GM06990 (cell line): ENCODE data around the gene RCOR1.
A peak's percentile ranks its signal among the peaks of the same experiment; 100 is the strongest.

Experiments used
- DNase-seq: peaks from one replicate; pipeline ENCODE4 v3.0.0-alpha.2; 2011; ENCODE audit not compliant: insufficient read length; ENCODE audit errors: extremely low read depth
- H3K27me3 ChIP-seq: replicated peaks from 2 replicates; pipeline ENCODE4 v1.6.0; 2011; ENCODE audit warnings: low read length; ENCODE audit not compliant: control insufficient read depth, insufficient read depth
- H3K36me3 ChIP-seq: 2 replicates; pipeline ENCODE4 v1.5.1; 2011; ENCODE audit warnings: low read length; ENCODE audit not compliant: control insufficient read depth, insufficient read depth
- H3K4me3 ChIP-seq: replicated peaks from 2 replicates; pipeline ENCODE4 v1.5.1; 2011; ENCODE audit warnings: low read depth, mild to moderate bottlenecking, control low read depth, low read length
- CTCF ChIP-seq: IDR thresholded peaks from 2 replicates; pipeline ENCODE4 v1.5.1; 2011; ENCODE audit warnings: low read length, control low read depth, mild to moderate bottlenecking, inconsistent platforms; ENCODE audit not compliant: insufficient read depth, poor library complexity, severe bottlenecking

The RCOR1 gene

GRCh38 chr14:102775855-102776760, 183.7 kb downstream of the RCOR1 start:
- peak; percentile 73 for DNase-seq
- H3K4me3 ChIP-seq: peak overlapping the region; percentile 52
- no peaks in the 10 kb centered on the region for H3K36me3 ChIP-seq
- no peak for TF ChIP-seq CTCF
- H3K27me3 ChIP-seq: no peaks in the 10 kb centered on the region

- DNase-seq: peak; percentile 95
- H3K4me3 ChIP-seq: peak within 1 kb of the TSS; percentile 70
- no peak for TF ChIP-seq CTCF
- H3K27me3 ChIP-seq: no peaks in the 10 kb centered on the region
- H3K36me3 ChIP-seq: no peaks in the 10 kb centered on the region
Observed at GRCh38 chr14:102776761-102777710, 184.6 kb downstream of the RCOR1 start, which contains the start of gene TRAF3. TSS of gene TRAF3 (plus strand) at chr14:102777449. CDS start at chr14:102870202, 92,753 bp downstream.

DNA sequence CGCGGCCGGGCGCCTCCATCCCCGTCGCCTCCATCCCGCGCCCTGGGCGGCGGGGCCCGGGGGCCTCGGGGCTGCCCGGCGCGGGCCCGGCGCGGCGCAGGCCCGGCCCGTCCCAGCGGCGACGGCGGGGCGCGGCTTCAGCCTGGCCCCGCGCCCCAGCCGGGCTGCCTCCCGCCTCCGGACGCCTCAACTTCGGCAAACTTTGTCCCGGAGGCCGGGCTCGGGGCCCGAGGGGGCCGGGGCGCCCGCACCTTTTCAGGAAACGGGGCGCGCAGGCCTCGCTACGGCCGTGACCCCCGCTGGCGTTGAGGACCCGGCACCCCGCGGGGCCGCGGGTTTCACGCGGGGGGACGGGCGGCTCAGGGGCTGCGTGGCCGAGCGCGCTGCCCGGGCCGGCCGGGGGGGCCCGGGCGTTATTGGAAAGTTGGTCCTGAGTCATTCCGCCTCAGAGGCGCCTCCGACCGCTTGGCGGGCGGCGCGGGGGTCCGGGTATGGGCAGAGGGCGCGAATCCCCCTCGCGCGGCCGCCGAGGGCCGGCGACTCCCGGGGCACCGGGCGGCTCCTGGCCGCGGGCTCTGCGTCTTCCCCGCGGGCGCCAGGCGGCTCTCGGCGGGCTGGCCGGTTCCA, 185.4 kb downstream of the RCOR1 start:
- Histone ChIP-seq H3K27me3 (no peaks in the 10 kb centered on the region), H3K36me3 (no peaks in the 10 kb centered on the region), H3K4me3 (peak overlapping the region; percentile 70)
- no peak for TF ChIP-seq CTCF
- DNase-seq: no peak

DNA sequence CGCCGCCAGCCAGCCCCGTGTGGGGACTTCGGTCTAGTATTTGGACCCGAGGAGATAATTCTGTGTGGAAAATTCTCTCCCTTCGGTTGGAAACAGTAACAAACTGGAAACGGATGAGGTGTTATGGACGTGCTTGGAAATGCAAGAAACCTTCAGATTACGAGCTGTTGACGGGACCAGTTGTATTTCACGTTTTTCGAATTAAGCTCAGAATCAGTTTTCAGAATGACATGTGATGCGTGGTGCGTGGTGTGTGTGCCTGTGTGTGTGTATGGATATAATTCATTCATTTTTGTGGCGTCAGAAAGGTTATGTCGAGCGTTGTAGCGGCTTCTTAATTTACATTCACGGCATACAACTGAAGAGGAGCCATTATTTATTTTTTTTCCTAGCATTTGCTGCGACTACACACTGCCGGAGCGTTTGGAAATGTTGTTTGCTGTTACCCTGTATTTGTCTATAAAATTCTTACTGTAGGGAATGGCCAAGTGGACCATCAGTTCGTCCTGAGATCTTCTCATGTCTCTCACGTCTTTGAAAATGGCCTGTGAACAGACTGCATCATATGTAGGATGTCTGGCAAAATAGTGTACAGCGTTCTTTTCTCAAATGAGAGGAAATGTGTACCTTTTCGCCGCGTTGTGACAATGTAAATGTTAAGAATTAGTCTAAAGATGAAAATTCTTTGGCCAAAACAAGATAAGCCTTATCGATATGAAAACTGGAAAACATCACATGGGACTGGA, 186.1 kb downstream of the RCOR1 start:
- TF ChIP-seq CTCF: no peak
- H3K36me3 ChIP-seq: no peaks in the 10 kb centered on the region; the same call in 1 of the 2 replicates
- no peak for DNase-seq
- no peaks in the 10 kb centered on the region for H3K27me3 ChIP-seq
- H3K4me3 ChIP-seq: peak overlapping the region; percentile 70

DNA sequence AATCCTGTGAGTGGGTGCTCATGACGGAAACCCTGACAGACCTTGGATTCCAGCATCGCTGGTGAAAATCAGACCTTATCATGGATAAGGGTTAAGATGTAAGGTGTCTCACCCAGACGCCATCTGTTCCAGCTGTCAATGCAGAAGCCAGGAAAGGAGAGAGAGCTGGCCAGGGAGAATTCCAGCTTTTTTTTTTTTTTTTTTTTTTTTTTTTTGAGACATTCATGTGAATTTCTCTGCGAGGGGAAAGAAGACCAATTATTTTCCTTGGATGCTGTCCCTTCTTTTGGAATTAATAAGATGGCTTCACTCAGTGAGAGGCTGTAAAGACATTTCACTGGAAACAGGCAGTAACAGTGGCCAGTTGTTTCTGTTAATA, 186.6 kb downstream of the RCOR1 start:
- TF ChIP-seq CTCF: no peak
- no peaks in the 10 kb centered on the region for H3K27me3 ChIP-seq
- H3K4me3 ChIP-seq: peak overlapping the region; percentile 70
- DNase-seq: no peak
- H3K36me3 ChIP-seq: no peaks in the 10 kb centered on the region; the same call in 1 of the 2 replicates
